Right atrium auricular region (tissue), 2 donors: ENCODE results near the gene TRHDE. TPM values are rescaled to one million over a fixed set of nuclear protein-coding genes. Genes with fewer than 3 reads are reported as not detected.

ENCODE experiments used
- DNase-seq: peaks from one replicate; pipeline ENCODE4 v3.0.0-alpha.2; 2019; ENCODE audit warnings: low spot score
- H3K27ac ChIP-seq, 2 donors: fragments of 200-600 bp; sonication (generic); 1 replicate in 1 of 2; 2 replicates in 1 of 2; pipeline ENCODE4 v1.5.1; 2016 to 2019
- H3K27me3 ChIP-seq, 2 donors: fragments of 200-600 bp; sonication (generic); one replicate each; pipeline versions ENCODE4 v1.5.1 to v1.6.0; 2017 to 2019
- H3K36me3 ChIP-seq: fragments of 200-600 bp; sonication (generic); one replicate; pipeline ENCODE4 v1.5.1; 2016
- H3K4me1 ChIP-seq, 2 donors: fragments of 200-600 bp; sonication (generic); one replicate each; pipeline versions ENCODE4 v1.5.1 to v1.6.0; 2017 to 2019
- H3K4me3 ChIP-seq, 2 donors: fragments of 200-600 bp; sonication (generic); 1 replicate in 1 of 2; 2 replicates in 1 of 2; pipeline ENCODE4 v1.5.1; 2017 to 2019; ENCODE audit warnings: mild to moderate bottlenecking in 1 of 2, moderate library complexity in 1 of 2
- H3K9me3 ChIP-seq, 2 donors: fragments of 200-600 bp; sonication (generic); one replicate each; pipeline ENCODE4 v1.5.1; 2019
- total RNA-seq, 2 donors: library from RNA; depleted of rRNA; stranded (reverse); fragments of >200 nt; gene quantifications; one replicate each; pipeline ENCODE4 v1.1.0, GENCODE V29; 2016
- TF ChIP-seq, protein P1 (sequence below), 2 donors: fragments of 200-600 bp; sonication (generic); IDR thresholded peaks; one replicate each; pipeline ENCODE4 v1.5.1; 2019; ENCODE audit warnings: antibody characterized with exemption in 2 of 2

TRHDE gene
- total RNA-seq, 2 donors from 2014 or later, result 0.37 to 3.4 TPM

DNA sequence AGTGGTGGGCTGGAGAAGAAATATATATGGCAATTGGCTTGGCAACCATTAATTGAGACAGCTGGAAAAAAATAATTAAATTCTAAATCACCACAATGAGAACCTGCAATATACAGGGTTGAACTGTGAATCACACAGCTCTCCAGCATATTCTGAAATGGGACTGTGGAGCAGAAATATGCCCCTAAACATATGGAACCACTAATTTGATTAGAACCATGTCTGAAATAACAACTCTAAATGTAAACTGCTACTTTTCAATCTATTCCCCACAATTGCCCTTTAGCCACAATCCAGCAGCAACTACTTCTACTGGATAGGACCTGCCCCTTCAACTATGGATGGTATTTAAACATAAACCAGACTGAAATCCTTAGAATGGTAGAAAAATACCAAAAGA, 330.4 kb downstream of the TRHDE start:
- no peaks in the 10 kb centered on the region for H3K36me3 ChIP-seq
- no peaks in the 10 kb centered on the region for H3K4me1 ChIP-seq
- H3K4me3 ChIP-seq, result no peak overlapping the region
- TF ChIP-seq, protein P1, sequence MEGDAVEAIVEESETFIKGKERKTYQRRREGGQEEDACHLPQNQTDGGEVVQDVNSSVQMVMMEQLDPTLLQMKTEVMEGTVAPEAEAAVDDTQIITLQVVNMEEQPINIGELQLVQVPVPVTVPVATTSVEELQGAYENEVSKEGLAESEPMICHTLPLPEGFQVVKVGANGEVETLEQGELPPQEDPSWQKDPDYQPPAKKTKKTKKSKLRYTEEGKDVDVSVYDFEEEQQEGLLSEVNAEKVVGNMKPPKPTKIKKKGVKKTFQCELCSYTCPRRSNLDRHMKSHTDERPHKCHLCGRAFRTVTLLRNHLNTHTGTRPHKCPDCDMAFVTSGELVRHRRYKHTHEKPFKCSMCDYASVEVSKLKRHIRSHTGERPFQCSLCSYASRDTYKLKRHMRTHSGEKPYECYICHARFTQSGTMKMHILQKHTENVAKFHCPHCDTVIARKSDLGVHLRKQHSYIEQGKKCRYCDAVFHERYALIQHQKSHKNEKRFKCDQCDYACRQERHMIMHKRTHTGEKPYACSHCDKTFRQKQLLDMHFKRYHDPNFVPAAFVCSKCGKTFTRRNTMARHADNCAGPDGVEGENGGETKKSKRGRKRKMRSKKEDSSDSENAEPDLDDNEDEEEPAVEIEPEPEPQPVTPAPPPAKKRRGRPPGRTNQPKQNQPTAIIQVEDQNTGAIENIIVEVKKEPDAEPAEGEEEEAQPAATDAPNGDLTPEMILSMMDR (IDR thresholded peaks at IDR 0.05), result no peak
- no peak for DNase-seq
- no peaks in the 10 kb centered on the region for H3K27me3 ChIP-seq
- no peak overlapping the region for H3K27ac ChIP-seq
- peaks cover 0 to 22% of the 10 kb centered on the region in 2 donors for H3K9me3 ChIP-seq

DNA sequence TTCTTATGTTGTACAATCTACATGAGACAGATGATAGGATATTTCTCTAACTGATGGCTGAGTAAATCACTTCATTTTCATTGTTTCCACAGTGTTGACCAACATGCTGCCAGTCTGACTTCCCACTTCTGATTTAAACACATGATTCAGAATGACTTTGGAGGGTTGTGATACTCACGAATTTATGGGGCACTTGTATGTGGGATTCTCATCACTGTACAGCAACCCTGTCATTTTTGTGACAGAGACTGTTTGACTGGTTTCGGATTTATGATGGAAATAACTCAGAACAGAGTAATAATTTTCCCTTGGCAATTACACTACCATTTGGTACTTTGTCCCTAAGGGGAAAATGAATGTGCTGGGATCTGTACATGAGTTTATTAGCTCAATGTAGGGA, 333.8 kb downstream of the TRHDE start:
- Histone ChIP-seq H3K4me1 (no peaks in the 10 kb centered on the region), H3K9me3 (peaks cover 0 to 6% of the 10 kb centered on the region in 2 donors), H3K27ac (no peak overlapping the region), H3K4me3 (no peak overlapping the region), H3K36me3 (no peaks in the 10 kb centered on the region), H3K27me3 (no peaks in the 10 kb centered on the region)
- DNase-seq, result no peak
- TF ChIP-seq, protein P1 (IDR thresholded peaks at IDR 0.05), result no peak

DNA sequence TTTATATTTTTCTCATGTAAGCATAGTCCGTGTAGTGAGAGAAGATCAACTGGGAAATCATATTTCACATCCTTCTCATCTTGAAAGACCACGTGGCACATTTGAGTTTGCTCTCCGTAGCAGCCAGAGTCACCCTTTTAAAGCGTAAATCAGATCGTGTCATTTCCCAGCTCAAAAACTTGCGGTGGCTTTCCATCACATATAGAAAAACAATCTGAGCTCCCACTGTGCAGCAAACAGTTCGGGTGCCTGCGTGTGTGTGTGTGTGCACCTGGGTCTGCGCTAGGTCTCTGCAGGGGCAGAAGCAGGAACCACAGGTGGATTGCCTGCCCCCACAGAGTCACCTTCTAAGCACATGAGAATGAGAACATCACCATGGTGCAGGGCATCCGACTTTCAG, 338.2 kb downstream of the TRHDE start:
- H3K36me3 ChIP-seq, result no peaks in the 10 kb centered on the region
- no peaks in the 10 kb centered on the region for H3K4me1 ChIP-seq
- DNase-seq, result no peak
- H3K9me3 ChIP-seq, result no peaks in the 10 kb centered on the region
- TF ChIP-seq, protein P1 (IDR thresholded peaks at IDR 0.05), result no peak
- no peak overlapping the region for H3K27ac ChIP-seq
- H3K27me3 ChIP-seq, result no peaks in the 10 kb centered on the region
- H3K4me3 ChIP-seq, result no peak overlapping the region

DNA sequence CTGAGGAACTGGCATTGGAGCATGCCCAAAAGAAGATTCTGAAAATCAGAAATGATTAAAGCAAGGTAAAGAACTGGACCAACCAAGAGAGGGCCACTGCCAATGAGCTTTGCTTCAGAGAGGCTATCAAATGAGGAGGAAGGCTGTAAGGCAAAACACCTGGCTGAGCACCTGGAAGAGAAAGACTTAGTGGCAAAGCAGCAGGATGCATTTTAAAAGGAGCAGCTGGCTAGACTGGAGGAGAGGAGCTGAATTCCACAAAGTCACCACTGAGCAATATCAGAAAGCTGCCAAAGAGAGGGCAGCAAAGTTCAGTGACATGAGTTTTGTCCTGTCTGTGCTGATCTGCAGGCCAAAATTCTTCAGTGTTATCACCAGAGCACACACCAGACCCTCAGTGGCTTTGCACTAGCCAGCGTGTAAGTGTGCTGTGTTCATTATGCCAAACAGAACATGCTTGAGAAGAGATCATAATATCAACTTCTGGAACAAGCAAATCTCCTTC, 338.7 kb downstream of the TRHDE start:
- Histone ChIP-seq H3K4me3 (no peak overlapping the region), H3K27me3 (no peaks in the 10 kb centered on the region), H3K4me1 (no peaks in the 10 kb centered on the region), H3K27ac (no peak overlapping the region), H3K36me3 (no peaks in the 10 kb centered on the region), H3K9me3 (no peaks in the 10 kb centered on the region)
- DNase-seq, result no peak
- TF ChIP-seq, protein P1 (IDR thresholded peaks at IDR 0.05), result no peak

DNA sequence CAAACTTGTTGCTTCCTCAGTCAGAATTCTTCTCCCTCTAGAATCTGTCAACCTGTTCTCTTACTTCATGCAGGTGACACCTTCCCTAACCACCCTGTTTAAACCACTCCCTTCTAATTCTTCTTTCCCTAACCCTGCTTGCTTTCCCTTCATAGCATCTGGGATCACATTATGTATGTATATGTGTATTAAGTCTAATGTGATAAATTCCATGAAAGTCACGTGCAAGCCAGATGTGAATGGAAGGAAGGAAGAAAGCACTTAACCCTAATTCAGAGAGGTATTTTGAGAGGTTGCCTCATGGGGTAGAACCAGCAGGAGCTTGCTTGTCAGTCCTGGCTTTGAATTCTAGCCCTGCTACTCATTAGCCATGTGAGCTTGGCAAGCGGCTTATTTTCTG, 340.0 kb downstream of the TRHDE start:
- Histone ChIP-seq H3K27ac (no peak overlapping the region), H3K4me3 (no peak overlapping the region), H3K36me3 (no peaks in the 10 kb centered on the region), H3K27me3 (no peaks in the 10 kb centered on the region), H3K9me3 (no peaks in the 10 kb centered on the region), H3K4me1 (no peaks in the 10 kb centered on the region)
- DNase-seq, result no peak
- TF ChIP-seq, protein P1 (IDR thresholded peaks at IDR 0.05), result no peak

DNA sequence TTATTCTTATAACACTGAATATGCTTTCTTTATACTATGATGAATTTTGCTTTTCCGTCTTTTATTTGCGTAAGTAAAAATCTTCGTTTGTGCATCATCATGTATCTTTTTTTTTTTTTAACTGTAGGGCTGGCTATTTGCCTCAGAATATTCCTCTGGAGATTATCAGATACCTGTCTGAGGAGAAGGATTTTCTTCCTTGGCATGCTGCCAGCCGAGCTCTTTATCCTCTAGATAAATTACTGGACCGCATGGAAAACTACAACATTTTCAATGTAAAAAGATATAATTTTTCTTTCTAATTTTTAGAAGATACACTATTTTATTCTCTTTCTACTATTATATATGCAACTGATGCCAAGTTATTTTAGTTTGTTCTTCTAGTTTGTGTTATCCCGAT, 346.6 kb downstream of the TRHDE start:
- H3K4me3 ChIP-seq, result no peak overlapping the region
- no peak overlapping the region for H3K27ac ChIP-seq
- H3K4me1 ChIP-seq, result no peaks in the 10 kb centered on the region
- no peaks in the 10 kb centered on the region for H3K36me3 ChIP-seq
- TF ChIP-seq, protein P1 (IDR thresholded peaks at IDR 0.05), result no peak
- DNase-seq, result no peak
- no peaks in the 10 kb centered on the region for H3K9me3 ChIP-seq
- no peaks in the 10 kb centered on the region for H3K27me3 ChIP-seq
